ENCODE measurements around the gene OR51B6.

- TF ChIP-seq, protein P1, sequence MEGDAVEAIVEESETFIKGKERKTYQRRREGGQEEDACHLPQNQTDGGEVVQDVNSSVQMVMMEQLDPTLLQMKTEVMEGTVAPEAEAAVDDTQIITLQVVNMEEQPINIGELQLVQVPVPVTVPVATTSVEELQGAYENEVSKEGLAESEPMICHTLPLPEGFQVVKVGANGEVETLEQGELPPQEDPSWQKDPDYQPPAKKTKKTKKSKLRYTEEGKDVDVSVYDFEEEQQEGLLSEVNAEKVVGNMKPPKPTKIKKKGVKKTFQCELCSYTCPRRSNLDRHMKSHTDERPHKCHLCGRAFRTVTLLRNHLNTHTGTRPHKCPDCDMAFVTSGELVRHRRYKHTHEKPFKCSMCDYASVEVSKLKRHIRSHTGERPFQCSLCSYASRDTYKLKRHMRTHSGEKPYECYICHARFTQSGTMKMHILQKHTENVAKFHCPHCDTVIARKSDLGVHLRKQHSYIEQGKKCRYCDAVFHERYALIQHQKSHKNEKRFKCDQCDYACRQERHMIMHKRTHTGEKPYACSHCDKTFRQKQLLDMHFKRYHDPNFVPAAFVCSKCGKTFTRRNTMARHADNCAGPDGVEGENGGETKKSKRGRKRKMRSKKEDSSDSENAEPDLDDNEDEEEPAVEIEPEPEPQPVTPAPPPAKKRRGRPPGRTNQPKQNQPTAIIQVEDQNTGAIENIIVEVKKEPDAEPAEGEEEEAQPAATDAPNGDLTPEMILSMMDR (conservative IDR thresholded peaks at IDR 0.05; ENCODE audit: low read depth in 2 of 2), result no peak
- TF ChIP-seq CREB1 (CRISPR knock-in tag; IDR thresholded peaks at IDR 0.05; ENCODE audit: low read depth) (no peak), EZH2 (IDR thresholded peaks at IDR 0.05; ENCODE audit: low read depth, unreplicated experiment) (no peak), JUNB (IDR thresholded peaks at IDR 0.05; ENCODE audit: unreplicated experiment) (no peak), EZH2phosphoT487 (IDR thresholded peaks at IDR 0.05; ENCODE audit: unreplicated experiment) (no peak)
- TF ChIP-seq, protein P2, sequence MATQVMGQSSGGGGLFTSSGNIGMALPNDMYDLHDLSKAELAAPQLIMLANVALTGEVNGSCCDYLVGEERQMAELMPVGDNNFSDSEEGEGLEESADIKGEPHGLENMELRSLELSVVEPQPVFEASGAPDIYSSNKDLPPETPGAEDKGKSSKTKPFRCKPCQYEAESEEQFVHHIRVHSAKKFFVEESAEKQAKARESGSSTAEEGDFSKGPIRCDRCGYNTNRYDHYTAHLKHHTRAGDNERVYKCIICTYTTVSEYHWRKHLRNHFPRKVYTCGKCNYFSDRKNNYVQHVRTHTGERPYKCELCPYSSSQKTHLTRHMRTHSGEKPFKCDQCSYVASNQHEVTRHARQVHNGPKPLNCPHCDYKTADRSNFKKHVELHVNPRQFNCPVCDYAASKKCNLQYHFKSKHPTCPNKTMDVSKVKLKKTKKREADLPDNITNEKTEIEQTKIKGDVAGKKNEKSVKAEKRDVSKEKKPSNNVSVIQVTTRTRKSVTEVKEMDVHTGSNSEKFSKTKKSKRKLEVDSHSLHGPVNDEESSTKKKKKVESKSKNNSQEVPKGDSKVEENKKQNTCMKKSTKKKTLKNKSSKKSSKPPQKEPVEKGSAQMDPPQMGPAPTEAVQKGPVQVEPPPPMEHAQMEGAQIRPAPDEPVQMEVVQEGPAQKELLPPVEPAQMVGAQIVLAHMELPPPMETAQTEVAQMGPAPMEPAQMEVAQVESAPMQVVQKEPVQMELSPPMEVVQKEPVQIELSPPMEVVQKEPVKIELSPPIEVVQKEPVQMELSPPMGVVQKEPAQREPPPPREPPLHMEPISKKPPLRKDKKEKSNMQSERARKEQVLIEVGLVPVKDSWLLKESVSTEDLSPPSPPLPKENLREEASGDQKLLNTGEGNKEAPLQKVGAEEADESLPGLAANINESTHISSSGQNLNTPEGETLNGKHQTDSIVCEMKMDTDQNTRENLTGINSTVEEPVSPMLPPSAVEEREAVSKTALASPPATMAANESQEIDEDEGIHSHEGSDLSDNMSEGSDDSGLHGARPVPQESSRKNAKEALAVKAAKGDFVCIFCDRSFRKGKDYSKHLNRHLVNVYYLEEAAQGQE (IDR thresholded peaks at IDR 0.05; ENCODE audit: unreplicated experiment), result no peak
Observed at GRCh38 chr11:5303626-5304025, 47.7 kb upstream of the OR51B6 start.

Measured in GM23338 (cell line).